SK-N-SH (cell line): ENCODE measurements around the gene TMPRSS6. TPM values are rescaled to one million over a fixed set of nuclear protein-coding genes. Genes with fewer than 3 reads are reported as not detected.

Source experiments
- CTCF ChIA-PET: fragments of 300-600, 350-600 bp; formaldehyde crosslinking; extraction: SDS; loops from one replicate; lab custom pipeline; 2021; lab: Yijun Ruan, JAX
- POLR2A ChIA-PET: fragments of 350-600 bp; sonication (Branson Sonifier 250); formaldehyde crosslinking; extraction: SDS; loops from one replicate; lab custom pipeline; 2020; ENCODE audit warnings: antibody characterized with exemption, inconsistent platforms; lab: Yijun Ruan, JAX
- DNase-seq: peaks from one replicate; pipeline ENCODE4 v3.0.0; 2012
- H2AFZ ChIP-seq: fragments of 200-600 bp; sonication (generic); 2 replicates; pipeline ENCODE4 v1.8.1; 2016; ENCODE audit warnings: antibody characterized with exemption, mild to moderate bottlenecking, low read depth
- H3F3A ChIP-seq: fragments of 200-600 bp; sonication (generic); replicated peaks from 2 replicates; pipeline ENCODE3; 2016; ENCODE audit warnings: antibody characterized with exemption, mild to moderate bottlenecking; ENCODE audit not compliant: insufficient read depth
- H3K27ac ChIP-seq, 2 experiments: fragments of 200-500 bp in 1 of 2; fragments of 200-600 bp in 1 of 2; sonication (Bioruptor generic) in 1 of 2; sonication (generic), shearing (Covaris generic) in 1 of 2; 2 replicates each; pipeline versions ENCODE4 v1.5.1 to v1.6.1; 2014 to 2016; ENCODE audit warnings: low read depth in 2 of 2, inconsistent platforms in 1 of 2, low read length in 1 of 2, mild to moderate bottlenecking in 1 of 2, mixed read lengths in 1 of 2
- H3K27me3 ChIP-seq: fragments of 200-600 bp; sonication (generic), shearing (Covaris generic); 2 replicates; pipeline ENCODE4 v1.6.1; 2016; ENCODE audit warnings: mixed run types; ENCODE audit not compliant: insufficient read depth
- H3K36me3 ChIP-seq, 2 experiments: fragments of 200-500 bp in 1 of 2; fragments of 200-600 bp in 1 of 2; sonication (Bioruptor generic) in 1 of 2; sonication (generic) in 1 of 2; replicated peaks in 1 of 2; 2 replicates each; pipeline versions ENCODE3 to v1.5.1; 2014 to 2016; ENCODE audit warnings: low read length in 1 of 2, mild to moderate bottlenecking in 1 of 2; ENCODE audit not compliant: insufficient read depth in 2 of 2, control insufficient read depth in 1 of 2
- H3K4me1 ChIP-seq, 2 experiments: fragments of 200-500 bp in 1 of 2; fragments of 200-600 bp in 1 of 2; sonication (Bioruptor generic) in 1 of 2; sonication (generic), shearing (Covaris generic) in 1 of 2; 2 replicates each; pipeline versions ENCODE4 v1.5.1 to v1.6.1; 2014 to 2016; ENCODE audit warnings: low read depth in 1 of 2, low read length in 1 of 2, mixed run types in 1 of 2; ENCODE audit not compliant: insufficient read depth in 2 of 2, control insufficient read depth in 1 of 2
- H3K4me2 ChIP-seq: fragments of 200-600 bp; sonication (generic), shearing (Covaris generic); 2 replicates; pipeline ENCODE4 v1.6.1; 2017; ENCODE audit warnings: mixed run types
- H3K4me3 ChIP-seq, 2 experiments: fragments of 200-500 bp in 1 of 2; fragments of 200-600 bp in 1 of 2; sonication (Bioruptor generic) in 1 of 2; sonication (generic), shearing (Covaris generic) in 1 of 2; 2 replicates each; pipeline versions ENCODE4 v1.5.1 to v1.8.1; 2014 to 2016; ENCODE audit warnings: low read depth in 2 of 2, inconsistent platforms in 1 of 2, low read length in 1 of 2, mild to moderate bottlenecking in 1 of 2, mixed read lengths in 1 of 2, moderate library complexity in 1 of 2
- H3K79me2 ChIP-seq: fragments of 200-600 bp; sonication (generic); 2 replicates; pipeline ENCODE4 v1.8.1; 2017; ENCODE audit warnings: mild to moderate bottlenecking; ENCODE audit not compliant: insufficient read depth
- H3K9ac ChIP-seq: fragments of 200-600 bp; sonication (generic); 2 replicates; pipeline ENCODE4 v1.6.1; 2017; ENCODE audit warnings: mixed run types
- H3K9me2 ChIP-seq: fragments of 200-600 bp; sonication (generic); 2 replicates; pipeline ENCODE4 v1.6.1; 2017; ENCODE audit warnings: mixed run types
- H3K9me3 ChIP-seq: fragments of 200-600 bp; sonication (generic); 2 replicates; pipeline ENCODE4 v1.6.1; 2017; ENCODE audit warnings: mixed run types, mild to moderate bottlenecking, moderate library complexity
- H4K20me1 ChIP-seq: fragments of 200-600 bp; sonication (generic); 2 replicates; pipeline ENCODE4 v1.6.1; 2017; ENCODE audit warnings: mild to moderate bottlenecking, mixed run types; ENCODE audit not compliant: insufficient read depth
- CHD2 ChIP-seq: fragments of 150-350 bp; IDR thresholded peaks from 2 replicates; pipeline ENCODE4 v1.6.1; 2018; ENCODE audit warnings: low read length; ENCODE audit not compliant: partially characterized antibody
- ELF1 ChIP-seq: IDR thresholded peaks from 2 replicates; pipeline ENCODE4 v1.4.0; 2012
- FOSL2 ChIP-seq: IDR thresholded peaks from 2 replicates; pipeline ENCODE4 v1.4.0; 2012; ENCODE audit warnings: low read depth, mild to moderate bottlenecking, moderate library complexity, borderline replicate concordance
- FOXJ3 ChIP-seq: sonication (generic); formaldehyde crosslinking; IDR thresholded peaks from 2 replicates; pipeline ENCODE4 v1.5.1; 2020; ENCODE audit warnings: mild to moderate bottlenecking, missing genetic modification reagents
- FOXM1 ChIP-seq: IDR thresholded peaks from 2 replicates; pipeline ENCODE4 v1.4.0; 2012; ENCODE audit warnings: low read depth, mild to moderate bottlenecking
- GABPA ChIP-seq: IDR thresholded peaks from 2 replicates; pipeline ENCODE4 v1.4.0; 2012; ENCODE audit warnings: low read depth, mild to moderate bottlenecking
- MAX ChIP-seq: IDR thresholded peaks from 2 replicates; pipeline ENCODE4 v1.4.0; 2012; ENCODE audit warnings: low read depth
- MXI1 ChIP-seq: IDR thresholded peaks from 2 replicates; pipeline ENCODE4 v1.6.1; 2012; ENCODE audit warnings: mild to moderate bottlenecking, low read depth, low read length, improper control_type of control experiment
- NFIC ChIP-seq: IDR thresholded peaks from 2 replicates; pipeline ENCODE4 v1.4.0; 2012; ENCODE audit warnings: borderline replicate concordance
- RAD21 ChIP-seq: IDR thresholded peaks from 2 replicates; pipeline ENCODE4 v1.6.1; 2012; ENCODE audit warnings: mild to moderate bottlenecking, low read length
- RCOR1 ChIP-seq: fragments of 150-350 bp; IDR thresholded peaks from 2 replicates; pipeline ENCODE4 v1.6.1; 2017; ENCODE audit warnings: antibody characterized with exemption, low read length
- RFX5 ChIP-seq: IDR thresholded peaks from 2 replicates; pipeline ENCODE4 v1.6.1; 2012; ENCODE audit warnings: mild to moderate bottlenecking, improper control_type of control experiment, low read length
- RXRA ChIP-seq: IDR thresholded peaks from 2 replicates; pipeline ENCODE4 v1.4.0; 2012; ENCODE audit warnings: low read depth, mild to moderate bottlenecking, borderline replicate concordance
- TAF1 ChIP-seq: IDR thresholded peaks from 2 replicates; pipeline ENCODE4 v1.6.1; 2012; ENCODE audit warnings: low read depth, mild to moderate bottlenecking, low read length, moderate library complexity, borderline replicate concordance
- WGBS: methylation state at CpG from one replicate; pipeline ENCODE4 v1.1.6; 2017; ENCODE audit warnings: low lambda C conversion rate; 5-methylcytosine and 5-hydroxymethylcytosine counted together
- polyA plus RNA-seq, 3 experiments: library from polyadenylated mRNA; depleted of rRNA; stranded (reverse); fragments of >200 nt; gene quantifications; 2 replicates each; pipeline ENCODE4 v1.2.3, GENCODE V29; 2012
- TF ChIP-seq, protein P1 (sequence below): IDR thresholded peaks from 2 replicates; pipeline ENCODE4 v1.4.0; 2012; ENCODE audit warnings: low read depth, borderline replicate concordance
- TF ChIP-seq, protein P2 (sequence below): fragments of 150-350 bp; IDR thresholded peaks from 2 replicates; pipeline ENCODE4 v1.6.1; 2016; ENCODE audit warnings: mild to moderate bottlenecking, low read depth, low read length
- TF ChIP-seq, protein P3 (sequence below): IDR thresholded peaks from 2 replicates; pipeline ENCODE4 v1.4.0; 2012; ENCODE audit warnings: low read depth, borderline replicate concordance
- TF ChIP-seq, protein P4 (sequence below): IDR thresholded peaks from 2 replicates; pipeline ENCODE4 v1.6.1; 2012; ENCODE audit warnings: mild to moderate bottlenecking, low read depth, low read length, moderate library complexity
- TF ChIP-seq, protein P5 (sequence below): IDR thresholded peaks from 2 replicates; pipeline ENCODE4; 2012

TMPRSS6 gene
- polyA plus RNA-seq, 1 of the 3 experiments (the other 2 are of a cell fraction) = not detected

- DNase-seq = no peak
- CTCF ChIA-PET = no interaction called here
- POLR2A ChIA-PET = no interaction called here
- no peaks in the 10 kb centered on the region for H3K79me2 ChIP-seq
- H3K27me3 ChIP-seq = 0 out of 2 replicates have a peak, but pooled peaks cover 9% of the 10 kb centered on the region
- no peaks in the 10 kb centered on the region for H3K9me3 ChIP-seq
- no peak overlapping the region for H2AFZ ChIP-seq
- WGBS = 31% methylated on average over 2 of the region's 7 CpGs
- H4K20me1 ChIP-seq = no peaks in the 10 kb centered on the region
- H3K4me2 ChIP-seq = no peak overlapping the region
- H3K27ac ChIP-seq = no peak overlapping the region
- H3K36me3 ChIP-seq = no peaks in the 10 kb centered on the region
- no peaks in the 10 kb centered on the region for H3F3A ChIP-seq
- H3K9me2 ChIP-seq = no peaks in the 10 kb centered on the region
- TF ChIP-seq FOXJ3 (CRISPR knock-in tag) (no peak), GABPA (no peak), MAX (no peak), RAD21 (no peak), RFX5 (no peak), NFIC (no peak), RXRA (no peak), FOXM1 (no peak), FOSL2 (no peak), MXI1 (no peak), RCOR1 (no peak), CHD2 (no peak), TAF1 (no peak), ELF1 (no peak)
- TF ChIP-seq, protein P1, sequence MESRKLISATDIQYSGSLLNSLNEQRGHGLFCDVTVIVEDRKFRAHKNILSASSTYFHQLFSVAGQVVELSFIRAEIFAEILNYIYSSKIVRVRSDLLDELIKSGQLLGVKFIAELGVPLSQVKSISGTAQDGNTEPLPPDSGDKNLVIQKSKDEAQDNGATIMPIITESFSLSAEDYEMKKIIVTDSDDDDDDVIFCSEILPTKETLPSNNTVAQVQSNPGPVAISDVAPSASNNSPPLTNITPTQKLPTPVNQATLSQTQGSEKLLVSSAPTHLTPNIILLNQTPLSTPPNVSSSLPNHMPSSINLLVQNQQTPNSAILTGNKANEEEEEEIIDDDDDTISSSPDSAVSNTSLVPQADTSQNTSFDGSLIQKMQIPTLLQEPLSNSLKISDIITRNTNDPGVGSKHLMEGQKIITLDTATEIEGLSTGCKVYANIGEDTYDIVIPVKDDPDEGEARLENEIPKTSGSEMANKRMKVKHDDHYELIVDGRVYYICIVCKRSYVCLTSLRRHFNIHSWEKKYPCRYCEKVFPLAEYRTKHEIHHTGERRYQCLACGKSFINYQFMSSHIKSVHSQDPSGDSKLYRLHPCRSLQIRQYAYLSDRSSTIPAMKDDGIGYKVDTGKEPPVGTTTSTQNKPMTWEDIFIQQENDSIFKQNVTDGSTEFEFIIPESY = no peak
- TF ChIP-seq, protein P2, sequence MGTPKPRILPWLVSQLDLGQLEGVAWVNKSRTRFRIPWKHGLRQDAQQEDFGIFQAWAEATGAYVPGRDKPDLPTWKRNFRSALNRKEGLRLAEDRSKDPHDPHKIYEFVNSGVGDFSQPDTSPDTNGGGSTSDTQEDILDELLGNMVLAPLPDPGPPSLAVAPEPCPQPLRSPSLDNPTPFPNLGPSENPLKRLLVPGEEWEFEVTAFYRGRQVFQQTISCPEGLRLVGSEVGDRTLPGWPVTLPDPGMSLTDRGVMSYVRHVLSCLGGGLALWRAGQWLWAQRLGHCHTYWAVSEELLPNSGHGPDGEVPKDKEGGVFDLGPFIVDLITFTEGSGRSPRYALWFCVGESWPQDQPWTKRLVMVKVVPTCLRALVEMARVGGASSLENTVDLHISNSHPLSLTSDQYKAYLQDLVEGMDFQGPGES = no peak
- TF ChIP-seq, protein P3, sequence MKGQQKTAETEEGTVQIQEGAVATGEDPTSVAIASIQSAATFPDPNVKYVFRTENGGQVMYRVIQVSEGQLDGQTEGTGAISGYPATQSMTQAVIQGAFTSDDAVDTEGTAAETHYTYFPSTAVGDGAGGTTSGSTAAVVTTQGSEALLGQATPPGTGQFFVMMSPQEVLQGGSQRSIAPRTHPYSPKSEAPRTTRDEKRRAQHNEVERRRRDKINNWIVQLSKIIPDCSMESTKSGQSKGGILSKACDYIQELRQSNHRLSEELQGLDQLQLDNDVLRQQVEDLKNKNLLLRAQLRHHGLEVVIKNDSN = no peak
- TF ChIP-seq, protein P4, sequence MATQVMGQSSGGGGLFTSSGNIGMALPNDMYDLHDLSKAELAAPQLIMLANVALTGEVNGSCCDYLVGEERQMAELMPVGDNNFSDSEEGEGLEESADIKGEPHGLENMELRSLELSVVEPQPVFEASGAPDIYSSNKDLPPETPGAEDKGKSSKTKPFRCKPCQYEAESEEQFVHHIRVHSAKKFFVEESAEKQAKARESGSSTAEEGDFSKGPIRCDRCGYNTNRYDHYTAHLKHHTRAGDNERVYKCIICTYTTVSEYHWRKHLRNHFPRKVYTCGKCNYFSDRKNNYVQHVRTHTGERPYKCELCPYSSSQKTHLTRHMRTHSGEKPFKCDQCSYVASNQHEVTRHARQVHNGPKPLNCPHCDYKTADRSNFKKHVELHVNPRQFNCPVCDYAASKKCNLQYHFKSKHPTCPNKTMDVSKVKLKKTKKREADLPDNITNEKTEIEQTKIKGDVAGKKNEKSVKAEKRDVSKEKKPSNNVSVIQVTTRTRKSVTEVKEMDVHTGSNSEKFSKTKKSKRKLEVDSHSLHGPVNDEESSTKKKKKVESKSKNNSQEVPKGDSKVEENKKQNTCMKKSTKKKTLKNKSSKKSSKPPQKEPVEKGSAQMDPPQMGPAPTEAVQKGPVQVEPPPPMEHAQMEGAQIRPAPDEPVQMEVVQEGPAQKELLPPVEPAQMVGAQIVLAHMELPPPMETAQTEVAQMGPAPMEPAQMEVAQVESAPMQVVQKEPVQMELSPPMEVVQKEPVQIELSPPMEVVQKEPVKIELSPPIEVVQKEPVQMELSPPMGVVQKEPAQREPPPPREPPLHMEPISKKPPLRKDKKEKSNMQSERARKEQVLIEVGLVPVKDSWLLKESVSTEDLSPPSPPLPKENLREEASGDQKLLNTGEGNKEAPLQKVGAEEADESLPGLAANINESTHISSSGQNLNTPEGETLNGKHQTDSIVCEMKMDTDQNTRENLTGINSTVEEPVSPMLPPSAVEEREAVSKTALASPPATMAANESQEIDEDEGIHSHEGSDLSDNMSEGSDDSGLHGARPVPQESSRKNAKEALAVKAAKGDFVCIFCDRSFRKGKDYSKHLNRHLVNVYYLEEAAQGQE = no peak
- TF ChIP-seq, protein P5, sequence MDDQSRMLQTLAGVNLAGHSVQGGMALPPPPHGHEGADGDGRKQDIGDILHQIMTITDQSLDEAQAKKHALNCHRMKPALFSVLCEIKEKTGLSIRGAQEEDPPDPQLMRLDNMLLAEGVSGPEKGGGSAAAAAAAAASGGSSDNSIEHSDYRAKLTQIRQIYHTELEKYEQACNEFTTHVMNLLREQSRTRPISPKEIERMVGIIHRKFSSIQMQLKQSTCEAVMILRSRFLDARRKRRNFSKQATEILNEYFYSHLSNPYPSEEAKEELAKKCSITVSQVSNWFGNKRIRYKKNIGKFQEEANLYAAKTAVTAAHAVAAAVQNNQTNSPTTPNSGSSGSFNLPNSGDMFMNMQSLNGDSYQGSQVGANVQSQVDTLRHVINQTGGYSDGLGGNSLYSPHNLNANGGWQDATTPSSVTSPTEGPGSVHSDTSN = no peak
- no peak overlapping the region for H3K4me3 ChIP-seq
- no peaks in the 10 kb centered on the region; a peak in 1 of 4 replicates for H3K4me1 ChIP-seq
- no peak overlapping the region for H3K9ac ChIP-seq
Observed at GRCh38 chr22:37105154-37105553, 4.4 kb downstream of the TMPRSS6 start.
